Keratinocyte (primary cell): Measurements from ENCODE around the gene QRICH2.

ENCODE experiments used
- EZH2 ChIP-seq: IDR thresholded peaks from one replicate; pipeline ENCODE4 v1.6.1; 2012; ENCODE audit warnings: inconsistent platforms, mild to moderate bottlenecking, low read length, moderate library complexity
- TF ChIP-seq, protein P1 (sequence below), 3 experiments: IDR thresholded peaks in 1 of 3; conservative IDR thresholded peaks in 1 of 3; optimal IDR thresholded peaks in 1 of 3; 2 replicates in 2 of 3; 3 replicates in 1 of 3; pipeline versions ENCODE3 to v1.5.1; 2011; ENCODE audit warnings: low read length in 3 of 3, mild to moderate bottlenecking in 3 of 3, moderate library complexity in 2 of 3, control low read depth in 1 of 3, inconsistent platforms in 1 of 3; ENCODE audit not compliant: insufficient read depth in 2 of 3; ENCODE audit errors: extremely low read depth in 1 of 3

DNA sequence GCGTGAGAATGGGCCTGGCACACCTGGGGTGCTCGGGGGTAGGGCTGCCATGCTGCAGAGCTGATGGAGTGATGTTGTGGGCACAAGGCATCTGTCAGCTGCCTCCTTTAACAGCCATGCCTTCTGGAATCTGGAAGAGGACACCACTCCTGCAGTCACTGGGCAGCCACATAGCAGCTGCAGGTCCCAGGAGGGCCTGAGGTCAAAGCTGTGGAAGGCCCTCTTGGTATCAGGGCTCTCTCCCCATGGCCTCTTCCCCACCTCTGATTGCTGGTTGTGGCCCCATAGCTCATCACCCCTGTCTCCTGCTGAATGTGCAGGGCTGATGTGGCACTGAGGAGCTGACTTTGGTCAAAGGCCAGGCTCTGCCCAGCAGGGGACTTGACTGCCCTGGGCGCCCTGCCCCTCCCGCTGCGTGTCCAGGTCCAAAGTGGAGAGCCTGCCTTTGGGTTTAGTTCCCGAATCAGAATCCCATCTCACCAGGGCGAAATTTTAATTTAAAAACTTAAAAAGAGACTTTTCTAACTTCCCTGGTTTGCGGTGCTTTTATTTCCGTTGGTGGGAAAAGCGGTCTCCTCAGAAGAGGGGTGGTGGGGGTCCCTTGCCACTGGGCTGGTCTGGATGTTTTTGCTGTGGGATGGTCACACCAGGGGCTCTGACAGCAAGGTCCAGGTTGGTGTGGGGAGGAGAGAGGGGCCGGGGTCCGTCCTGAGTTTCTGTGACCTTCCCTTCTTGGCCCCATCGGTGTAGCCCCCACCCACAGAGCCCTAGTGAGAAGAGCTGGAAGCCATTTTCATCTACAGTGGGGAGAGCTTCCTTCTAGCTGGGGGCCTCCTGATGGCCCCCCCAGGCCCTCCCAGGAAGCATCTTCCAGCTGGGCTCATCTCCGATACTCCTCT is 37.1 kb downstream of the QRICH2 start:
- TF ChIP-seq, protein P1, sequence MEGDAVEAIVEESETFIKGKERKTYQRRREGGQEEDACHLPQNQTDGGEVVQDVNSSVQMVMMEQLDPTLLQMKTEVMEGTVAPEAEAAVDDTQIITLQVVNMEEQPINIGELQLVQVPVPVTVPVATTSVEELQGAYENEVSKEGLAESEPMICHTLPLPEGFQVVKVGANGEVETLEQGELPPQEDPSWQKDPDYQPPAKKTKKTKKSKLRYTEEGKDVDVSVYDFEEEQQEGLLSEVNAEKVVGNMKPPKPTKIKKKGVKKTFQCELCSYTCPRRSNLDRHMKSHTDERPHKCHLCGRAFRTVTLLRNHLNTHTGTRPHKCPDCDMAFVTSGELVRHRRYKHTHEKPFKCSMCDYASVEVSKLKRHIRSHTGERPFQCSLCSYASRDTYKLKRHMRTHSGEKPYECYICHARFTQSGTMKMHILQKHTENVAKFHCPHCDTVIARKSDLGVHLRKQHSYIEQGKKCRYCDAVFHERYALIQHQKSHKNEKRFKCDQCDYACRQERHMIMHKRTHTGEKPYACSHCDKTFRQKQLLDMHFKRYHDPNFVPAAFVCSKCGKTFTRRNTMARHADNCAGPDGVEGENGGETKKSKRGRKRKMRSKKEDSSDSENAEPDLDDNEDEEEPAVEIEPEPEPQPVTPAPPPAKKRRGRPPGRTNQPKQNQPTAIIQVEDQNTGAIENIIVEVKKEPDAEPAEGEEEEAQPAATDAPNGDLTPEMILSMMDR (optimal IDR thresholded peaks at IDR 0.05 in 1 of 3, IDR thresholded peaks at IDR 0.05 in 1 of 3, conservative IDR thresholded peaks at IDR 0.05 in 1 of 3; ENCODE audit: extremely low read depth in 1 of 3, insufficient read depth in 2 of 3, low read length in 3 of 3), result no peak
- TF ChIP-seq EZH2, result no peak
